Mucosa of descending colon (tissue), 3 donors: ENCODE results near the gene ANXA4. TPM values are rescaled to one million over a fixed set of nuclear protein-coding genes. Genes with fewer than 3 reads are reported as not detected.

Experiments
- ATAC-seq: fragments of 200-7000 bp; cut with Tn5 transposase; one replicate; pipeline ENCODE4 v1.9.1; 2020; ENCODE audit warnings: mild to moderate bottlenecking, moderate library complexity
- DNase-seq, 3 donors: peaks; one replicate each; pipeline ENCODE4 v3.0.0-alpha.2; 2020
- H3K36me3 ChIP-seq: fragments of 200-600 bp; one replicate; pipeline ENCODE4 v1.8.0; 2021; ENCODE audit warnings: low read depth, mild to moderate bottlenecking
- H3K4me1 ChIP-seq: fragments of 200-600 bp; one replicate; pipeline ENCODE4 v1.8.0; 2021; ENCODE audit warnings: low read depth, mild to moderate bottlenecking
- H3K4me3 ChIP-seq: fragments of 200-600 bp; one replicate; pipeline ENCODE4 v1.8.0; 2021; ENCODE audit warnings: mild to moderate bottlenecking
- H3K9me3 ChIP-seq: fragments of 200-600 bp; one replicate; pipeline ENCODE4 v1.8.0; 2021; ENCODE audit warnings: mild to moderate bottlenecking
- intact Hi-C, 2 donors: fragments of 100-400 bp; cut with DNase I in 1 of 2; cut with micrococcal nuclease in 1 of 2; formaldehyde crosslinking; loops; one replicate each; pipeline versions ENCODE4 v1.11.0 to v1.11.1; 2022; cut with DNase I, micrococcal nuclease
- total RNA-seq, 3 donors: library from RNA; stranded (reverse); fragmentation: NEBNext Ultra II Directional in 2 of 3; extraction: Animal tissue kit (Norgen Biotek cat#: 25700) in 2 of 3; gene quantifications; one replicate each; pipeline versions ENCODE4 v1.2.1 to v1.2.4, GENCODE V29; 2021 to 2023
- TF ChIP-seq, protein P1 (sequence below): fragments of 200-600 bp; IDR thresholded peaks from one replicate; pipeline ENCODE4 v1.8.0; 2022; ENCODE audit warnings: antibody characterized with exemption, mild to moderate bottlenecking
- donor health status: DM: no; HTN: no; CAD: no; lungs with moderate emphysema.
- donor health status: DM: no; HTN: no; CAD: no.
- donor health status: DM: no; HTN: yes; CAD: no.

ANXA4 gene
- total RNA-seq, 3 donors from 2014 or later, result 176 to 345 (median 228) TPM

GRCh38 chr2:69805887-69806286 is 64.0 kb downstream of the ANXA4 start:
- no peak for ATAC-seq
- H3K4me1 ChIP-seq, result no peaks in the 10 kb centered on the region
- no peaks in the 10 kb centered on the region for H3K9me3 ChIP-seq
- intact Hi-C loops, result no loop called here
- TF ChIP-seq, protein P1, sequence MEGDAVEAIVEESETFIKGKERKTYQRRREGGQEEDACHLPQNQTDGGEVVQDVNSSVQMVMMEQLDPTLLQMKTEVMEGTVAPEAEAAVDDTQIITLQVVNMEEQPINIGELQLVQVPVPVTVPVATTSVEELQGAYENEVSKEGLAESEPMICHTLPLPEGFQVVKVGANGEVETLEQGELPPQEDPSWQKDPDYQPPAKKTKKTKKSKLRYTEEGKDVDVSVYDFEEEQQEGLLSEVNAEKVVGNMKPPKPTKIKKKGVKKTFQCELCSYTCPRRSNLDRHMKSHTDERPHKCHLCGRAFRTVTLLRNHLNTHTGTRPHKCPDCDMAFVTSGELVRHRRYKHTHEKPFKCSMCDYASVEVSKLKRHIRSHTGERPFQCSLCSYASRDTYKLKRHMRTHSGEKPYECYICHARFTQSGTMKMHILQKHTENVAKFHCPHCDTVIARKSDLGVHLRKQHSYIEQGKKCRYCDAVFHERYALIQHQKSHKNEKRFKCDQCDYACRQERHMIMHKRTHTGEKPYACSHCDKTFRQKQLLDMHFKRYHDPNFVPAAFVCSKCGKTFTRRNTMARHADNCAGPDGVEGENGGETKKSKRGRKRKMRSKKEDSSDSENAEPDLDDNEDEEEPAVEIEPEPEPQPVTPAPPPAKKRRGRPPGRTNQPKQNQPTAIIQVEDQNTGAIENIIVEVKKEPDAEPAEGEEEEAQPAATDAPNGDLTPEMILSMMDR, result no peak
- no peak overlapping the region for H3K4me3 ChIP-seq
- H3K36me3 ChIP-seq, result no peaks in the 10 kb centered on the region
- no peak for DNase-seq

GRCh38 chr2:69807821-69808540 is 66.0 kb downstream of the ANXA4 start:
- Histone ChIP-seq H3K4me3 (no peak overlapping the region), H3K4me1 (no peaks in the 10 kb centered on the region), H3K36me3 (no peaks in the 10 kb centered on the region), H3K9me3 (no peaks in the 10 kb centered on the region)
- no peak for ATAC-seq
- TF ChIP-seq, protein P1, result no peak
- DNase-seq, result no peak
- intact Hi-C loops, result no loop called here

GRCh38 chr2:69810550-69810949 is 68.6 kb downstream of the ANXA4 start:
- no peaks in the 10 kb centered on the region for H3K4me1 ChIP-seq
- DNase-seq, result no peak
- ATAC-seq, result no peak
- TF ChIP-seq, protein P1, result no peak
- intact Hi-C loops, result no loop called here
- no peak overlapping the region for H3K4me3 ChIP-seq
- no peaks in the 10 kb centered on the region for H3K36me3 ChIP-seq
- H3K9me3 ChIP-seq, result no peaks in the 10 kb centered on the region

DNA sequence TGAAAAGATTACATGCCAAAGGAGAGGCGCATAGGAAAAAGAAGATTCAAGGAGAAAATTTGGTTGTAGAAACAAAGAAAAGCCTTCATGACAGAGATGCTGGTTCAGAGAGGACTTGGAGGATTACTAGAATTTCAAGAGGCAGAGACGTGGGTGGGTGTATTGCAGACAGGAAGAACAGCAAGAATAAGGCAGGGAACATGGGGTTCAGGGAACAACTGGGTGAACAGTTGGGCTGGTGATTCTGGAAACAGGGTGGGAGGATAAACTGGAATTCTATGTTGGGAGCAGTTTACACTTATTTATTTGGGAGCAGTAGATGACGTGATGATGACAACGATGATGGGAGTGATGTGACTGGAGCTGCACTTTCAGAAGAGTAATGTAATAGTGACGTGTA is 69.1 kb downstream of the ANXA4 start:
- intact Hi-C loops, result no loop called here
- DNase-seq (no peak), ATAC-seq (no peak)
- Histone ChIP-seq H3K9me3 (no peaks in the 10 kb centered on the region), H3K4me3 (no peak overlapping the region), H3K4me1 (no peaks in the 10 kb centered on the region), H3K36me3 (no peaks in the 10 kb centered on the region)
- TF ChIP-seq, protein P1, result no peak

- ATAC-seq (no peak), DNase-seq (no peak)
- H3K4me1 ChIP-seq, result no peaks in the 10 kb centered on the region
- TF ChIP-seq, protein P1, result no peak
- H3K4me3 ChIP-seq, result no peak overlapping the region
- H3K36me3 ChIP-seq, result no peaks in the 10 kb centered on the region
- no peaks in the 10 kb centered on the region for H3K9me3 ChIP-seq
- intact Hi-C loops, result no loop called here
These were observed 69.7 kb downstream of the ANXA4 start for GRCh38 chr2:69811591-69811990.

- ATAC-seq, result no peak
- H3K4me1 ChIP-seq, result no peaks in the 10 kb centered on the region
- intact Hi-C loops, result loop anchor here (2.0 kb wide), 1 partner anchor 91 kb away; no protein-coding TSS in a partner anchor
- H3K36me3 ChIP-seq, result no peaks in the 10 kb centered on the region
- no peaks in the 10 kb centered on the region for H3K9me3 ChIP-seq
- TF ChIP-seq, protein P1, result no peak
- no peak overlapping the region for H3K4me3 ChIP-seq
- no peak for DNase-seq
These were observed 73.8 kb downstream of the ANXA4 start for GRCh38 chr2:69815717-69816116.
